Upper lobe of left lung (tissue), 4 donors: ENCODE results near the gene ZNF436.

Experiments
- EP300 ChIP-seq, 4 donors: sonication (generic); formaldehyde crosslinking; IDR thresholded peaks; one replicate each; pipeline ENCODE4 v1.5.1; 2017; ENCODE audit warnings: antibody characterized with exemption in 4 of 4, control low read depth in 2 of 4
- POLR2A ChIP-seq, 4 donors: fragments of 450-650 bp; IDR thresholded peaks; one replicate each; pipeline ENCODE4 v1.5.1; 2016 to 2017; ENCODE audit warnings: antibody characterized with exemption in 4 of 4, mild to moderate bottlenecking in 2 of 4
- POLR2AphosphoS5 ChIP-seq, 2 donors: sonication (generic); formaldehyde crosslinking; IDR thresholded peaks; one replicate each; pipeline ENCODE4 v1.5.1; 2017; ENCODE audit warnings: antibody characterized with exemption in 2 of 2
- TF ChIP-seq, protein P1 (sequence below), 6 experiments: fragments of 450-650 bp in 4 of 6; fragments of 200-600 bp in 2 of 6; sonication (generic) in 2 of 6; IDR thresholded peaks; one replicate each; pipeline ENCODE4 v1.5.1; 2016 to 2019; ENCODE audit warnings: antibody characterized with exemption in 6 of 6

DNA sequence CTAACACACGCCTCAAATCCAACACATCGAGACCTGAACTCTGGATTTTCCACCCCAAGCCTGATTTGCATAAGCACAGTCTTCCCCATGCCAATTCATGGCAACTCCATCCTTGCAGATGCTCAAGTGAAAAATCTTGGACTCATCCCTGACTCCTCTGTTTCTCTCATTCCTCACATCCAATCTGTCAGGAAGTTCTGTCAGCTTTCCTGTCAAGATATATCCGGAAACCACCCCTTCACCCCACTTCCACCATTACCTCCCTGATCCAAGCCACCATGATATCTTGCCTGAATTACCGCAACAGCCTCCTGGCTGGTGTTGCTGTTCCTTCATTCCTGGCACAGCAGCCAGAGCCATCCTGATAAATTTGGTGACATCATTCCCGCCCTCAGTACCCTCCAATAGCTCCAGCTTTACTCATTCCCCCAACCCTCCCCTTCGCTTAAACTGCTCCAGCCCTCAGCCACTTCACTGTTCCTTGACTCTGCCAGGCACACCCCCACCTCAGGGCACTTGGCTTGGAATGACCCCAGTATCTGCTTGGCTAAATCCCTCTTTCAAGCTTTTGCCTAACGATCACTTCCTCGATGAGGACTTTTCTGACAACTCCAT, 37.5 kb upstream of the ZNF436 start:
- TF ChIP-seq, protein P1, sequence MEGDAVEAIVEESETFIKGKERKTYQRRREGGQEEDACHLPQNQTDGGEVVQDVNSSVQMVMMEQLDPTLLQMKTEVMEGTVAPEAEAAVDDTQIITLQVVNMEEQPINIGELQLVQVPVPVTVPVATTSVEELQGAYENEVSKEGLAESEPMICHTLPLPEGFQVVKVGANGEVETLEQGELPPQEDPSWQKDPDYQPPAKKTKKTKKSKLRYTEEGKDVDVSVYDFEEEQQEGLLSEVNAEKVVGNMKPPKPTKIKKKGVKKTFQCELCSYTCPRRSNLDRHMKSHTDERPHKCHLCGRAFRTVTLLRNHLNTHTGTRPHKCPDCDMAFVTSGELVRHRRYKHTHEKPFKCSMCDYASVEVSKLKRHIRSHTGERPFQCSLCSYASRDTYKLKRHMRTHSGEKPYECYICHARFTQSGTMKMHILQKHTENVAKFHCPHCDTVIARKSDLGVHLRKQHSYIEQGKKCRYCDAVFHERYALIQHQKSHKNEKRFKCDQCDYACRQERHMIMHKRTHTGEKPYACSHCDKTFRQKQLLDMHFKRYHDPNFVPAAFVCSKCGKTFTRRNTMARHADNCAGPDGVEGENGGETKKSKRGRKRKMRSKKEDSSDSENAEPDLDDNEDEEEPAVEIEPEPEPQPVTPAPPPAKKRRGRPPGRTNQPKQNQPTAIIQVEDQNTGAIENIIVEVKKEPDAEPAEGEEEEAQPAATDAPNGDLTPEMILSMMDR (IDR thresholded peaks at IDR 0.05), result no peak
- TF ChIP-seq POLR2A (IDR thresholded peaks at IDR 0.05), result no peak
- no peak for TF ChIP-seq POLR2AphosphoS5 (IDR thresholded peaks at IDR 0.05)
- no peak for TF ChIP-seq EP300 (IDR thresholded peaks at IDR 0.05)
